ENCODE data around the gene CAPN5. TPM values are rescaled to one million over a fixed set of nuclear protein-coding genes. Genes with fewer than 3 reads are reported as not detected.
A peak's percentile ranks its signal among the peaks of the same experiment; 100 is the strongest.

CAPN5 gene
- total RNA-seq, 2 donors from 2014 or later, result 2.6 to 4.0 TPM

- Histone ChIP-seq H3K9me3 (no peaks in the 10 kb centered on the region), H3K27me3 (peaks cover 3 to 18% of the 10 kb centered on the region in 2 donors), H3K36me3 (no peaks in the 10 kb centered on the region), H3K27ac (no peak overlapping the region), H3K4me3 (peak overlapping the region in 1 of 2 donors; percentile 43), H3K4me1 (peaks cover 0 to 10% of the 10 kb centered on the region in 2 donors)
- no peak for DNase-seq (ENCODE audit: low spot score)
- TF ChIP-seq, protein P1, sequence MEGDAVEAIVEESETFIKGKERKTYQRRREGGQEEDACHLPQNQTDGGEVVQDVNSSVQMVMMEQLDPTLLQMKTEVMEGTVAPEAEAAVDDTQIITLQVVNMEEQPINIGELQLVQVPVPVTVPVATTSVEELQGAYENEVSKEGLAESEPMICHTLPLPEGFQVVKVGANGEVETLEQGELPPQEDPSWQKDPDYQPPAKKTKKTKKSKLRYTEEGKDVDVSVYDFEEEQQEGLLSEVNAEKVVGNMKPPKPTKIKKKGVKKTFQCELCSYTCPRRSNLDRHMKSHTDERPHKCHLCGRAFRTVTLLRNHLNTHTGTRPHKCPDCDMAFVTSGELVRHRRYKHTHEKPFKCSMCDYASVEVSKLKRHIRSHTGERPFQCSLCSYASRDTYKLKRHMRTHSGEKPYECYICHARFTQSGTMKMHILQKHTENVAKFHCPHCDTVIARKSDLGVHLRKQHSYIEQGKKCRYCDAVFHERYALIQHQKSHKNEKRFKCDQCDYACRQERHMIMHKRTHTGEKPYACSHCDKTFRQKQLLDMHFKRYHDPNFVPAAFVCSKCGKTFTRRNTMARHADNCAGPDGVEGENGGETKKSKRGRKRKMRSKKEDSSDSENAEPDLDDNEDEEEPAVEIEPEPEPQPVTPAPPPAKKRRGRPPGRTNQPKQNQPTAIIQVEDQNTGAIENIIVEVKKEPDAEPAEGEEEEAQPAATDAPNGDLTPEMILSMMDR (IDR thresholded peaks at IDR 0.05), result peak in 1 of 2 donors; percentile 51
These were observed 27.0 kb upstream of the CAPN5 start for GRCh38 chr11:77039491-77040400.

DNA sequence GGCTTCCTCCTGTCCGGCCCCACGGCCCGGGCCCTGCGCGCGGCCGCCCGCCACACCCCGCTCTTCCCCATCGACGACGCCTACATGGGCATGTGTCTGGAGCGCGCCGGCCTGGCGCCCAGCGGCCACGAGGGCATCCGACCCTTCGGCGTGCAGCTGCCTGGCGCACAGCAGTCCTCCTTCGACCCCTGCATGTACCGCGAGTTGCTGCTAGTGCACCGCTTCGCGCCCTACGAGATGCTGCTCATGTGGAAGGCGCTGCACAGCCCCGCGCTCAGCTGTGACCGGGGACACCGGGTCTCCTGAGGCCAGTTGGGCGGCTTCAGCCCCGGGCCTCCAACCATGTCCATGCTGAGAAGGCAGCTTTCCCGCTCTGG lies 26.4 kb upstream of the CAPN5 start:
- TF ChIP-seq, protein P1 (IDR thresholded peaks at IDR 0.05), result no peak
- H3K4me3 ChIP-seq, result no peak overlapping the region
- no peak for DNase-seq (ENCODE audit: low spot score)
- H3K4me1 ChIP-seq, result peaks cover 0 to 10% of the 10 kb centered on the region in 2 donors
- peaks cover 3 to 18% of the 10 kb centered on the region in 2 donors for H3K27me3 ChIP-seq
- no peaks in the 10 kb centered on the region for H3K36me3 ChIP-seq
- no peak overlapping the region for H3K27ac ChIP-seq
- H3K9me3 ChIP-seq, result no peaks in the 10 kb centered on the region

DNA sequence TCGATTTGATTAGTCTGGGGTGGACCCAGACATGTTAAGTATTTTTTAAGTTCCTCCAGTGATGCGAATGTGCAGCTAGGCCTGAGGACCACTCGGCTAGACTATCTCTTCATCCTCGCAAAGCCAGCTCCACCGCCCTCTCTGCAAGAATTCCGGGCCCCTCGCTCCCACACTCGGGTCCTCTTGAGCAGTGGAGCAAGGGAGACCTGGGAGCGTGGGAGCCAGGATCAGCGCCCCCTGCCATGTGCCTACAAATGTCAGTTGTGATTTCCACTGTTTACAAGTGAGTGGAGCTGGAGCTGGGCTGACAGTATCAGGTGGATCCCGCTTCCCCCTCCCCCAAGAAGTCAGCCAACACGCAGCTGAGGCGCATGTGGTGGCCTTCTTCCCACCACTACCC lies 25.9 kb upstream of the CAPN5 start:
- no peak overlapping the region for H3K4me3 ChIP-seq
- peaks cover 0 to 11% of the 10 kb centered on the region in 2 donors for H3K4me1 ChIP-seq
- no peaks in the 10 kb centered on the region for H3K36me3 ChIP-seq
- H3K9me3 ChIP-seq, result no peaks in the 10 kb centered on the region
- no peak overlapping the region for H3K27ac ChIP-seq
- H3K27me3 ChIP-seq, result peaks cover 3 to 18% of the 10 kb centered on the region in 2 donors
- TF ChIP-seq, protein P1 (IDR thresholded peaks at IDR 0.05), result no peak
- no peak for DNase-seq (ENCODE audit: low spot score)

DNA sequence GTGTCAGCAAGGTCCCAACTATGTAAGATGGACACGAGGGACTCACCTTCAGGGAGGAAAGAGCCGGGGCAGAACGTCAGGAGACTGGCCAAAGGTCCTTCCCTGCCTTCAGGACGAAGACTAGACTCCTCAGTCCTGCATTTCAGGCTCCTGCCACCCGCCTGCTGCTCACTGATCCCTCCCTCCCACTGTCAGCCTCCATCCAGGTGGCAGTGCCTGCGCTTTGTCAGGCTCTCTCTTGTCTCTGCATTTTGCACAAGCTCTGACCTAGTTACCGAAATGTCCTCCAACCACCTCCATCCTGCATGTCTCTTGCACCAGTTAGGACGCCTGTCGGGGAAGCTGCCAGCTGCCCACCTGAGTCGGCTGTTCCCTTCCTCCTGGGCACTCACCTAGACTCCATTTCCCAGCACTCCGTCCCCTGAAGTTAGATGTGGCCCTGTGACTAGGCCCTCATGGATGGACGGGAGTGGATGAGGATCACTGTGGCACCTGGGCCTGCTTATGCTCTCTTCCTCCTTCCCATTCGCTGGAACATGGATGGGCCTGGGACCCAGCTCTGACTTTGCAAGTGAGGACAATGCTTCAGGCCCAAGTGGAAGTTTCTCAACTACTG lies 24.6 kb upstream of the CAPN5 start:
- Histone ChIP-seq H3K4me3 (no peak overlapping the region), H3K27ac (no peak overlapping the region), H3K4me1 (peaks cover 0 to 18% of the 10 kb centered on the region in 2 donors), H3K9me3 (no peaks in the 10 kb centered on the region), H3K27me3 (peaks cover 3 to 18% of the 10 kb centered on the region in 2 donors), H3K36me3 (no peaks in the 10 kb centered on the region)
- DNase-seq (ENCODE audit: low spot score), result no peak
- TF ChIP-seq, protein P1 (IDR thresholded peaks at IDR 0.05), result no peak

GRCh38 chr11:77044356-77044755 lies 22.4 kb upstream of the CAPN5 start:
- H3K27ac ChIP-seq, result no peak overlapping the region
- H3K9me3 ChIP-seq, result no peaks in the 10 kb centered on the region
- H3K4me1 ChIP-seq, result peaks cover 0 to 17% of the 10 kb centered on the region in 2 donors
- TF ChIP-seq, protein P1 (IDR thresholded peaks at IDR 0.05), result no peak
- no peak for DNase-seq (ENCODE audit: low spot score)
- H3K4me3 ChIP-seq, result no peak overlapping the region
- no peaks in the 10 kb centered on the region for H3K36me3 ChIP-seq
- peaks cover 3 to 15% of the 10 kb centered on the region in 2 donors for H3K27me3 ChIP-seq

Measured in right atrium auricular region (tissue), 2 donors.